IPS-18a (cell line): ENCODE data around the gene TNFRSF21.
"Not testable (repeated sequence)": the region's sequence is repeated elsewhere in the genome, so short reads cannot be mapped to it uniquely, and the experiment has no call there.

Source experiments
- H3K27ac ChIP-seq: one replicate; pipeline ENCODE4 v1.5.1; 2013; ENCODE audit warnings: low read length
- H3K27me3 ChIP-seq: one replicate; pipeline ENCODE4 v1.6.1; 2013; ENCODE audit warnings: mild to moderate bottlenecking, low read length; ENCODE audit not compliant: control insufficient read depth, insufficient read depth
- H3K36me3 ChIP-seq: one replicate; pipeline ENCODE4 v1.6.1; 2013; ENCODE audit warnings: low read depth, low read length; ENCODE audit not compliant: control insufficient read depth
- H3K4me1 ChIP-seq: one replicate; pipeline ENCODE4 v1.6.1; 2013; ENCODE audit warnings: low read depth, low read length; ENCODE audit not compliant: control insufficient read depth
- H3K4me3 ChIP-seq: one replicate; pipeline ENCODE4 v1.5.1; 2013; ENCODE audit warnings: low read length
- H3K9ac ChIP-seq: one replicate; pipeline ENCODE4 v1.6.1; 2013; ENCODE audit warnings: mild to moderate bottlenecking, low read length, moderate library complexity
- H3K9me3 ChIP-seq: one replicate; pipeline ENCODE4 v1.6.1; 2013; ENCODE audit warnings: low read depth, low read length; ENCODE audit not compliant: control insufficient read depth

The TNFRSF21 gene

DNA sequence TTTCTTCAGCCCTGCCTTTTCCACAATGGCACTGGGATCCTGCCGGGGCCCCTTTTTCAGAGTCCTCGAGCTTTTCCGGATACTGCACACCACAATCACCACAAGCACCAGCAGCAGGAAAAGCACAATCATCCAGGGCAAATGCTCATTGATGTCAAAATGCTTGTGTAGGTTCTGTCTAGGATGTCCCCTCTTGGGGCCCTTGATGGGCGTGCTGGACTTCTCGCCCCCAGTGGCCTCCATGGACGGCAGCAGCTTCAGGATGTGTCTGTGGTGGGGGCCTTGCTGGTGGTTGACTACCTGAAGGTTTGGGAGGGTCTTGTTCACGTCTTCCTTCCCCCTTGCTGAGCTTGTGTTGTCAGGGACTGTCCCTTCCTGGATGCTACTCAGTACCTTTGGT lies 25.7 kb downstream of the TNFRSF21 start:
- Histone ChIP-seq H3K9me3 (no peaks in the 10 kb centered on the region), H3K9ac (no peak overlapping the region), H3K27ac (no peak overlapping the region), H3K4me3 (no peak overlapping the region), H3K36me3 (peaks cover 42% of the 10 kb centered on the region), H3K4me1 (peaks cover 5% of the 10 kb centered on the region), H3K27me3 (no peaks in the 10 kb centered on the region)

DNA sequence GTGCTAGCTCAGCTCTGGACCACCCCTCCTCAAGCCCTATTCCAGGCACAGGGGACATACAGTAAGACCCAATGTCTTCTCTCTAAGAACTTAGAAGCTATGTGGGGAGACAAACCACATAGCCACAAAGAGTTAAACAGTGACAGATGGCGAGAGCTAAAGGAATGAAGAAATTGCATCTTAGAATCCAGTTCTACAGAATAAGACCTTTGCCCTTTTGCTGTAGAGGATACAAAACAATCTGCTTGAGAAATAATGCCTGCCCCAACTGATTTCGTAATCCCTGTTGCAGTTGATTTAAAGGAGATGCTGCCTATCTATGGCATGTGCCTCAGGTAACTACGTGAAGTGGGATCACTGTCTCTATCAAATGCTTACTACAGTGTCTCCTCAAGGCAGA lies 31.2 kb downstream of the TNFRSF21 start:
- no peaks in the 10 kb centered on the region for H3K27me3 ChIP-seq
- H3K27ac ChIP-seq: no peak overlapping the region
- no peak overlapping the region for H3K9ac ChIP-seq
- no peaks in the 10 kb centered on the region for H3K9me3 ChIP-seq
- H3K4me1 ChIP-seq: no peaks in the 10 kb centered on the region
- H3K4me3 ChIP-seq: no peak overlapping the region
- H3K36me3 ChIP-seq: peaks cover 16% of the 10 kb centered on the region

DNA sequence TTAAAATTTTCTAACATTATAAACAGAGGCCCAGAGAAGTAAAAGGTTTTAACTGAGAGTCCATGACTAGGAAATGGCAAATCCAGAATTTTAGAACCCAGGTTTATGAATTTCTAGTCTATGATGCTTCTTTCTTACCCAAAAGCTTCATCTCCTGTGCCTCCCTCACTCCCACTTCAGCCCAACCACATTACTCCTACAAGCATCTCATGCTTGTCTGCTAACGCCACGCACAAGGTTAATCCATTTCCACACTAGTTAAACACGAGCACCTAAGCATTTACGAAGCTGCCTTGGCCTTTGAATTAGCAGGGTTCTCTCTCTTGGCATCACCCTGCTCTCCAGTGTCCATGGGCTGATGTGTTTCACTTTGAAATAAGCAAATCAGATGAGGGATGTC lies 32.0 kb downstream of the TNFRSF21 start:
- H3K36me3 ChIP-seq: peaks cover 8% of the 10 kb centered on the region
- no peak overlapping the region for H3K4me3 ChIP-seq
- no peak overlapping the region for H3K9ac ChIP-seq
- H3K4me1 ChIP-seq: no peaks in the 10 kb centered on the region
- H3K9me3 ChIP-seq: no peaks in the 10 kb centered on the region
- no peaks in the 10 kb centered on the region for H3K27me3 ChIP-seq
- H3K27ac ChIP-seq: no peak overlapping the region

DNA sequence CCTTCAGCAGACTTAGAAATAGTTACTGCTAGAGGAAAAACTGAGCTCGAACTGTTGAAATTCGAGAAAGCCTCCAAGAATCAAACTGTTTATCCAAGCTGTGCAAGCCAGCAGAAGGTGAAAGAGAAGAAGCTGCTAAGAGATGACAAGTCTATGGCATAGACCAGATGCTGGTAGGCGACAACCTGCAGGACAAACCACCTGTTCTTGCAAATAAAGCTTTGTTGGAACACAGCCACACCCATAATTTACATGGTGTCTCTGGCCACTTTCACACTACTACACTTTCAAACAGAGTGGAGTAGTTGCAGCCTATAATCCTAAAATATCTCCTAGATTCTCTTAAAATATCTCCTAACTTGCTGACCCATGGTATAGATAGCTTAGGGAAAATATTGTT lies 33.3 kb downstream of the TNFRSF21 start:
- H3K4me3 ChIP-seq: no peak overlapping the region
- no peaks in the 10 kb centered on the region for H3K4me1 ChIP-seq
- H3K9me3 ChIP-seq: no peaks in the 10 kb centered on the region
- H3K27ac ChIP-seq: no peak overlapping the region
- H3K36me3 ChIP-seq: peaks cover 7% of the 10 kb centered on the region
- H3K27me3 ChIP-seq: no peaks in the 10 kb centered on the region
- no peak overlapping the region for H3K9ac ChIP-seq

DNA sequence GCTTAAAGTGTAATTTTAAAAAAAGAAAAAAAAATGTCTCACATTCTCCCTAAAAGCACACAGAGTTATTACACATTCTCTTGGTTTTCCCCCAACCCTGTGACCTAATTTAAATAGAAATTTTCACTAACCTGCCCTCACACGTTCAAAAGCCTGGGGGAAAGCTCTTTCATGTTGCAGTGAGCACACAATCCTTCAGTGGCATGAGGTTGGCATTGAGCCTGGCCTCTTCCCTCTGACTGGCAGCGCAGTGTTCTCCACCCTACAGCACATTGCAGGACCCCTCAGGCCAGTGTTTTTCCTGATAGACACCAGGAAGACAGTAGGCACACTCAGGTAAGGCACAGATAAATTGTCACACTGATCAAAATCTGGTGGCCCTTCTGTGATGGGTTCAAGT lies 34.1 kb downstream of the TNFRSF21 start:
- Histone ChIP-seq H3K4me1 (no peaks in the 10 kb centered on the region), H3K36me3 (peaks cover 5% of the 10 kb centered on the region), H3K9me3 (no peaks in the 10 kb centered on the region), H3K9ac (no peak overlapping the region), H3K27me3 (no peaks in the 10 kb centered on the region), H3K27ac (no peak overlapping the region), H3K4me3 (no peak overlapping the region)

GRCh38 chr6:47275132-47275531 lies 34.6 kb downstream of the TNFRSF21 start:
- H3K4me3 ChIP-seq, H3K4me1 ChIP-seq, H3K9me3 ChIP-seq, H3K9ac ChIP-seq, H3K27me3 ChIP-seq, H3K27ac ChIP-seq, H3K36me3 ChIP-seq: not testable (repeated sequence)

DNA sequence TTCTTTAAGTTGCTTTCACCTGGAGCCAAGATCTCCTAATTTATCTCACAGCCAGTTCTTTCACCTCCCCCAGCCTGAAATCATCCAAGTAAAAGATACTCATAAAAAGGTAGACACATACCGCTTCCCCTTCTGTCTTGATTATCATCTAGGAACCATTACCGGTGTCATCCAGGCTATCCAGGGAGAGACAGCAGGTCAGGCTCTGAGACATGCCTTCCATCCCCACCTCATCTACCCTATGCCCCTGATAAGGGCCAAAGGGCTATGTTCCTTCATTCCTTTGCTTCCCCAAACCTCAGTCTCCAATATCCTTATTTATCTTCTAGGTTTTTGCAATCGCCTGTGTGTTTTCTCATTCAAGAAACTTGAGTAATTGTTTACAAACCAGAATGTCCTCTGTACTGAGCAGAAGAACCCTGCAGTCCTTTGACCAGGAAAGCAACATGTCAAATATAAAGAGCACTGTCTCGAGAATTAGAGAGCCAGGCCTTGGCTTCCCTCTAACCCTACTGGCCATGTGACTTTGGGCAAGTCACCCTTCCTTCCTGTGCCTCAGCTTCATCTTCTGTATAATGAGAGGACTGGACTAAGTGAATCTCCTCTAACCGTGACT lies 41.0 kb downstream of the TNFRSF21 start:
- no peak overlapping the region for H3K4me3 ChIP-seq
- peaks cover 5% of the 10 kb centered on the region for H3K4me1 ChIP-seq
- H3K36me3 ChIP-seq: peaks cover 7% of the 10 kb centered on the region
- no peaks in the 10 kb centered on the region for H3K27me3 ChIP-seq
- no peak overlapping the region for H3K9ac ChIP-seq
- H3K27ac ChIP-seq: no peak overlapping the region
- H3K9me3 ChIP-seq: no peaks in the 10 kb centered on the region

- H3K9me3 ChIP-seq: no peaks in the 10 kb centered on the region
- H3K36me3 ChIP-seq: peaks cover 7% of the 10 kb centered on the region
- H3K4me1 ChIP-seq: peaks cover 5% of the 10 kb centered on the region
- H3K27me3 ChIP-seq: no peaks in the 10 kb centered on the region
- no peak overlapping the region for H3K4me3 ChIP-seq
- H3K9ac ChIP-seq: no peak overlapping the region
- H3K27ac ChIP-seq: no peak overlapping the region
Measured at GRCh38 chr6:47267301-47267700, 42.4 kb downstream of the TNFRSF21 start.

GRCh38 chr6:47265971-47266370 lies 43.7 kb downstream of the TNFRSF21 start:
- Histone ChIP-seq H3K9me3 (no peaks in the 10 kb centered on the region), H3K4me3 (no peak overlapping the region), H3K4me1 (peaks cover 5% of the 10 kb centered on the region)

DNA sequence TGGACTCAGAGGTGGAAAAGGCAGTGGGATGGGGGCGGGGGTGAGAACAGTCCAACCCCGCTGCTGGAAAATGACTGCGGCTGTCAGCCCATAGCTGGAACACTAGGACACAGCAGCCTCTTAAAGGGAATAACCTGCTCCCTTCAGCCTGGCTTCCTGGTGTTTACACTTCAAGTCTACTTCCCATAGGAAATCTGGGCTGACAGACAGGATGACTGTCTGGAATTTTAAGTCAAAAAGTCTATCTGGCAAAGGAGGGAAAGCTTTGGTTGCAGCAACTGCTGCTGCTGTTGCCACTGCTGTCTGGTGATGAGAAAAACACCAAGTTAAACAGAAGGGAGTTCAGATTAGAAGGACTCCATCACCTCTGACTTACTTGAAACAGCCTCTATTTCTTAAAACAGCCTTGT lies 44.9 kb downstream of the TNFRSF21 start:
- Histone ChIP-seq H3K4me3 (no peak overlapping the region), H3K4me1 (peaks cover 5% of the 10 kb centered on the region), H3K9me3 (no peaks in the 10 kb centered on the region), H3K27ac (no peak overlapping the region), H3K9ac (no peak overlapping the region), H3K27me3 (no peaks in the 10 kb centered on the region), H3K36me3 (peaks cover 7% of the 10 kb centered on the region)

More at GRCh38 chr6:47265971-47266370, 43.7 kb downstream of the TNFRSF21 start:
- no peak overlapping the region for H3K27ac ChIP-seq
- no peaks in the 10 kb centered on the region for H3K27me3 ChIP-seq
- H3K36me3 ChIP-seq: peaks cover 7% of the 10 kb centered on the region
- no peak overlapping the region for H3K9ac ChIP-seq

GRCh38 chr6:47263268-47263667 lies 46.4 kb downstream of the TNFRSF21 start:
- Histone ChIP-seq H3K27me3 (no peaks in the 10 kb centered on the region), H3K4me3 (no peak overlapping the region), H3K9ac (no peak overlapping the region), H3K27ac (no peak overlapping the region), H3K36me3 (peaks cover 7% of the 10 kb centered on the region), H3K4me1 (peaks cover 5% of the 10 kb centered on the region), H3K9me3 (no peaks in the 10 kb centered on the region)

DNA sequence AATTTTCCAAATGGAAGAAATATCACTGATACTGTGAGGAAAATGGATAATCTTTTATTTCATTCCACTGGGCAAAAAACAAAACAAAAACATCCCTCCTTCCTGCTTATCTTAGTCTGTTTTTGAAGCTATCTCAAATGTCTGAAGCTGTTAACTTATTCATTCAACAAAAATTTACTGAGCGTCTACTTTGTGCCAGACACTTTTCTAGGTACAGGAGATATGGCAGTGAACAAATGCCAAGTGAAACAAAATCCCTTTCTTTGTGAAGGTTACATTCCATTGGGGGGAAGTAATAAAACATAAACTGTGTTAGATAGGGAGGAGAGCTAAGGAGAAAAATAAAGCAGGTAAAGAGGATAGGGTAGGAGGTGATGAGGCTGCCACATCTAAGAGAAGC lies 47.5 kb downstream of the TNFRSF21 start:
- Histone ChIP-seq H3K4me1 (peaks cover 5% of the 10 kb centered on the region), H3K27me3 (no peaks in the 10 kb centered on the region), H3K36me3 (no peaks in the 10 kb centered on the region), H3K9me3 (no peaks in the 10 kb centered on the region), H3K27ac (no peak overlapping the region), H3K4me3 (no peak overlapping the region), H3K9ac (no peak overlapping the region)
